GM23338 (cell line): ENCODE data around the gene CES5A. TPM values are rescaled to one million over a fixed set of nuclear protein-coding genes. Genes with fewer than 3 reads are reported as not detected.

ENCODE experiments used
- ATAC-seq: fragments of 200-7000 bp; cut with Tn5 transposase; 3 replicates; pipeline ENCODE4 v1.9.1; 2020
- DNase-seq: peaks from one replicate; pipeline ENCODE4 v3.0.0-alpha.2; 2015; ENCODE audit warnings: low spot score
- H2AFZ ChIP-seq: fragments of 200-600 bp; sonication (generic); 2 replicates; pipeline ENCODE4 v1.8.0; 2016; ENCODE audit warnings: antibody characterized with exemption, mild to moderate bottlenecking, moderate library complexity
- H3F3A ChIP-seq: fragments of 200-600 bp; sonication (generic); replicated peaks from 2 replicates; pipeline ENCODE4 v1.8.0; 2017; ENCODE audit warnings: antibody characterized with exemption, mixed run types, low read depth
- H3K27ac ChIP-seq: fragments of 200-600 bp; sonication (generic); 2 replicates; pipeline ENCODE4 v1.6.1; 2016; ENCODE audit warnings: low read depth
- H3K27me3 ChIP-seq: fragments of 200-600 bp; sonication (generic); 2 replicates; pipeline ENCODE4 v1.8.0; 2016; ENCODE audit warnings: mild to moderate bottlenecking, mixed run types, moderate library complexity; ENCODE audit not compliant: insufficient read depth
- H3K36me3 ChIP-seq: fragments of 200-600 bp; sonication (generic); 2 replicates; pipeline ENCODE4 v1.8.0; 2016; ENCODE audit warnings: mild to moderate bottlenecking; ENCODE audit not compliant: insufficient read depth
- H3K4me1 ChIP-seq: fragments of 200-600 bp; sonication (generic); 2 replicates; pipeline ENCODE4 v1.8.0; 2016; ENCODE audit warnings: mild to moderate bottlenecking, moderate library complexity; ENCODE audit not compliant: insufficient read depth
- H3K4me2 ChIP-seq: fragments of 200-600 bp; sonication (generic); 2 replicates; pipeline ENCODE4 v1.7.1; 2017; ENCODE audit warnings: mixed run types
- H3K4me3 ChIP-seq: fragments of 200-600 bp; sonication (generic); 2 replicates; pipeline ENCODE4 v1.6.1; 2016; ENCODE audit warnings: mixed run types
- H3K79me2 ChIP-seq: fragments of 200-600 bp; sonication (generic); replicated peaks from 2 replicates; pipeline ENCODE4 v1.8.0; 2017; ENCODE audit warnings: mild to moderate bottlenecking; ENCODE audit not compliant: insufficient read depth
- H3K9me2 ChIP-seq: fragments of 200-600 bp; sonication (generic); 2 replicates; pipeline ENCODE4 v1.8.0; 2017; ENCODE audit not compliant: insufficient read depth
- H4K20me1 ChIP-seq: fragments of 200-600 bp; sonication (generic); replicated peaks from 2 replicates; pipeline ENCODE4 v1.8.0; 2017; ENCODE audit warnings: mild to moderate bottlenecking; ENCODE audit not compliant: insufficient read depth
- H3K27ac Mint-ChIP-seq: 2 replicates; pipeline ENCODE4 v1.8.0; 2020; ENCODE audit warnings: inconsistent platforms, mild to moderate bottlenecking, moderate library complexity, mixed read lengths
- H3K27me3 Mint-ChIP-seq: 3 replicates; pipeline ENCODE4 v1.8.0; 2022; ENCODE audit warnings: low read depth, mild to moderate bottlenecking, moderate library complexity, mixed read lengths, inconsistent platforms; ENCODE audit not compliant: insufficient read depth, poor library complexity
- H3K36me3 Mint-ChIP-seq: 3 replicates; pipeline ENCODE4 v1.8.0; 2021; ENCODE audit warnings: low read depth, mild to moderate bottlenecking, inconsistent platforms, moderate library complexity, mixed read lengths
- H3K4me1 Mint-ChIP-seq: 3 replicates; pipeline ENCODE4 v1.8.0; 2020; ENCODE audit warnings: mild to moderate bottlenecking, inconsistent platforms, mixed read lengths
- H3K4me3 Mint-ChIP-seq: 3 replicates; pipeline ENCODE4 v1.8.0; 2021; ENCODE audit warnings: moderate library complexity, mild to moderate bottlenecking, inconsistent platforms, mixed read lengths
- H3K9me3 Mint-ChIP-seq: 3 replicates; pipeline ENCODE4 v1.8.0; 2020; ENCODE audit warnings: moderate library complexity, mild to moderate bottlenecking, inconsistent platforms, mixed read lengths
- CREB1 ChIP-seq: fragments of 250-450 bp; sonication (Bioruptor Pico); IDR thresholded peaks from 2 replicates; pipeline ENCODE4 v1.5.0; 2020; ENCODE audit warnings: low read depth, mild to moderate bottlenecking, moderate library complexity
- ETS1 ChIP-seq: IDR thresholded peaks from 2 replicates; pipeline ENCODE4 v1.6.1; 2016; ENCODE audit warnings: antibody characterized with exemption
- EZH2 ChIP-seq: fragments of 200-600 bp; sonication (generic); IDR thresholded peaks from one replicate; pipeline ENCODE4 v1.8.0; 2017; ENCODE audit warnings: antibody characterized with exemption, mild to moderate bottlenecking, low read depth; ENCODE audit not compliant: unreplicated experiment
- EZH2phosphoT487 ChIP-seq: fragments of 200-600 bp; sonication (generic); IDR thresholded peaks from one replicate; pipeline ENCODE4 v1.8.1; 2018; ENCODE audit warnings: antibody characterized with exemption; ENCODE audit not compliant: unreplicated experiment
- JUNB ChIP-seq: IDR thresholded peaks from one replicate; pipeline ENCODE4 v1.6.1; 2016; ENCODE audit warnings: antibody characterized with exemption; ENCODE audit not compliant: unreplicated experiment
- POLR2AphosphoS5 ChIP-seq: IDR thresholded peaks from 2 replicates; pipeline ENCODE4 v1.6.1; 2016; ENCODE audit warnings: antibody characterized with exemption, low read depth
- REST ChIP-seq: IDR thresholded peaks from one replicate; pipeline ENCODE4 v1.6.1; 2018; ENCODE audit warnings: antibody characterized with exemption; ENCODE audit not compliant: unreplicated experiment
- ZNF114 ChIP-seq: fragments of 250-450 bp; sonication (Bioruptor Pico); IDR thresholded peaks from 2 replicates; pipeline ENCODE4 v1.5.0; 2020; ENCODE audit warnings: mild to moderate bottlenecking, moderate library complexity
- ZNF462 ChIP-seq: fragments of 250-450 bp; sonication (Bioruptor Pico); IDR thresholded peaks from 2 replicates; pipeline ENCODE4 v1.5.0; 2020; ENCODE audit warnings: mild to moderate bottlenecking, moderate library complexity
- polyA plus RNA-seq: library from polyadenylated mRNA; unstranded; fragments of >200 nt; fragmentation: Nextera tagmentation; extraction: Ambion mirVana; gene quantifications from 2 replicates; pipeline ENCODE4 v1.2.1, GENCODE V29; 2016
- total RNA-seq: library from RNA; depleted of rRNA; stranded (reverse); fragments of >200 nt; shearing (Covaris generic); gene quantifications from 2 replicates; pipeline ENCODE4 v1.2.3, GENCODE V29; 2014

Gene CES5A
- total and polyA plus RNA-seq, 2 experiments from 2014 or later, result not detected

DNA sequence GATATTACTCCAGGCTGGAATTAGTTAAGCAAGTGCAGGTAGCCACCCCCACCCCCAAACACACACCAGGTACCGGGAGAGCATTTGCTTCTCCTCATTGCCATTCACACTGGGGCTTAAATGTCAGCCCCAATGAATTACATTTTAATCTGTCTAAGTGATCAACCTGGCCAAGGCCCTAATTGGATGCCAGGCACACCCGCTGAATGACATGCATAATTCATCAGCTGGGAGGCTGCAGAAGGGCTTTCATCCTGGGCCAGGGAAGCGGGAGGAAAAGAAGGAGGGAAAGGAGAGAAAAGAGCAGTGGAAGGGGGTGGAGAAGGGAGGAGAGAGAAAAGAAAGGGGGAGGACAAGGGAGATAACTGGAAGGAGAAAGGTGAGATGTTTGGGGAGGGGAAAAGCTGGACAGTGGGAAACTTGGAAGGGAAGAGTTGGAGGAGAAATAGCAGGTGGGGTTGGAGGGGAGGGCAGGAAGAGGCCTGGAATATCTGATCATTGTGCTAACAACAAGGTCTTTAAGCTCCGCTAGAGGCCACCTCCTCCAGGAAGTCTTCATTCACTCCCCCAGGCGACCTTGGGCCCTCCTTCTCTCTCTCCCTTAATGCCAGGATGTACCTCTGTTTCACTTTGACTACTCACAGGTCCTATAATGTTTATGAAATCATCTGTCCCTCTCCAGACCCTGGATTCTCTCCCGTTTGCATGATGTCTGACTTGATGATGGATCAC lies 40.1 kb upstream of the CES5A start:
- Histone ChIP-seq H3K4me2 (no peak overlapping the region), H3K79me2 (no peaks in the 10 kb centered on the region), H3K36me3 (no peaks in the 10 kb centered on the region), H3K9me2 (peaks cover 7% of the 10 kb centered on the region; the same call in 1 of the 2 replicates), H3F3A (no peaks in the 10 kb centered on the region), H4K20me1 (no peaks in the 10 kb centered on the region), H2AFZ (peak overlapping the region; percentile 43; the same call in 1 of the 2 replicates), H3K4me1 (no peaks in the 10 kb centered on the region), H3K27me3 (no peaks in the 10 kb centered on the region), H3K27ac (no peak overlapping the region), H3K4me3 (no peak overlapping the region)
- no peak for ATAC-seq
- DNase-seq, result no peak
- Mint-ChIP-seq H3K36me3 (peaks cover 3% of the 10 kb centered on the region; the same call in 1 of the 3 replicates), H3K4me1 (peaks cover 20% of the 10 kb centered on the region), H3K27ac (no peak overlapping the region), H3K27me3 (peaks cover 5% of the 10 kb centered on the region), H3K4me3 (no peak overlapping the region), H3K9me3 (no peaks in the 10 kb centered on the region)
- no peak for TF ChIP-seq EZH2phosphoT487
- TF ChIP-seq JUNB, result no peak
- no peak for TF ChIP-seq ETS1
- TF ChIP-seq CREB1, result no peak

DNA sequence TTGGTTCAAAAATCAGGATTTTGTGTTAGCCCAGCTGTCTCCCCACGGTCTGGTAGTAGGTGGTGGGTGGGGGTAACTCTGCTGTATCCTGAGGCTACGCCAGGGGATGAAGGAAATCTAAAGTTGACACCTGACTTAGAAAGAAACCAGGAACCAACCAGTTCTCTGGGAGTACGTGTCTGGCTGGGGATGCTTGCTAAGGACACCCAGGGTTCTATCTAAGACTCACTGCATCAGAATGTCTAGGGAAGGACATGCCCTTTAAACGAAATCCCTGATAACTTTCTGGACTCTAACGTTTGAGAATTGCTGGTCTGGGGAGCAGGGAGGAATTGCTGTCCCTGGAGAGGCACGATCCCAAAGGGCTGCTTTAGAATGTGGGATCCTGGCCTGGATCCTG lies 39.2 kb upstream of the CES5A start:
- Histone ChIP-seq H3K4me3 (no peak overlapping the region), H3K9me2 (peaks cover 7% of the 10 kb centered on the region; the same call in 1 of the 2 replicates), H3F3A (no peaks in the 10 kb centered on the region), H3K27ac (no peak overlapping the region), H4K20me1 (no peaks in the 10 kb centered on the region), H3K36me3 (no peaks in the 10 kb centered on the region), H3K4me1 (no peaks in the 10 kb centered on the region), H3K27me3 (no peaks in the 10 kb centered on the region), H3K79me2 (no peaks in the 10 kb centered on the region), H3K4me2 (no peak overlapping the region), H2AFZ (no peak overlapping the region)
- no peaks in the 10 kb centered on the region for H3K9me3 Mint-ChIP-seq
- DNase-seq, result no peak
- ATAC-seq, result no peak
- peaks cover 5% of the 10 kb centered on the region for H3K27me3 Mint-ChIP-seq
- H3K4me1 Mint-ChIP-seq, result peaks cover 20% of the 10 kb centered on the region
- H3K36me3 Mint-ChIP-seq, result peaks cover 3% of the 10 kb centered on the region; the same call in 1 of the 3 replicates
- H3K4me3 Mint-ChIP-seq, result no peak overlapping the region
- H3K27ac Mint-ChIP-seq, result no peak overlapping the region; the same call in 1 of the 2 replicates
- no peak for TF ChIP-seq REST
- no peak for TF ChIP-seq EZH2
- no peak for TF ChIP-seq EZH2phosphoT487
- TF ChIP-seq CREB1, result no peak
- TF ChIP-seq ZNF114 (CRISPR knock-in tag), result no peak
- no peak for TF ChIP-seq POLR2AphosphoS5
- no peak for TF ChIP-seq ZNF462 (CRISPR knock-in tag)
